GM12874 (cell line): ENCODE measurements around the gene NKAIN2.

ENCODE experiments used
- TF ChIP-seq, protein P1 (sequence below): IDR thresholded peaks from 2 replicates; pipeline ENCODE4 v1.5.1; 2011; ENCODE audit warnings: low read depth, mild to moderate bottlenecking, control low read depth, low read length, moderate library complexity; ENCODE audit not compliant: insufficient read depth

NKAIN2 gene

DNA sequence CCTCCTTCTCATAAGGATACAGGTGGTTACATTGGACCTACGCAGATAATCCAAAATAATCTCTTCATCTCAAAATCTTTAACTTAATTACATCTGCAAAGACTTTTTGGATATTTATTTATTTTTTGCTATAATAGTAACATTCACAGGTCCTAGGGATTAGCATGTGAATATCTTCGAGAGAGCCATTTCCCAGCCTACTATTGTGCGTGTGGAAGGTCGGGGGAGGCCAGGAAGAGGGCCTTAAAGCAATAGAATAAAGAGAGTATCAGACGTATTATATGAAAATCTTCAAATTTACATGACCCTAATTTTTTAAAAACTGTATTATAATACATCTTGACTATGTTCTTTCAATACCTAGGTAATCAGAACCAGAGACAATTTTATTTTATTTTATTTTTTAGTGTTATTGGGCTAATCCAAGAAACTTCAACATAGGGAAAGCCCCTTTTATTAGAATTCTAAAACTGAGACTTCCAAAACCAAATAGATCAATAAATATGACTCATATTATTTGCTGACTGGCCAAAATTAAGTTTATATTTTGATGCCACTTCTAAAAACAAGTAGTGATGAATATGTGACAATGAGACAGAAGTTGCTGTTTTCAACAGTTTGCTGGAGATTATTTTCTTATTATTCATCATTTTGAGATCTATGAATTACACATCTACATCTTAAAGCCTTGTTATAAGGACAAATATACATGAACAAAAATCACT lies 536.1 kb downstream of the NKAIN2 start:
- TF ChIP-seq, protein P1, sequence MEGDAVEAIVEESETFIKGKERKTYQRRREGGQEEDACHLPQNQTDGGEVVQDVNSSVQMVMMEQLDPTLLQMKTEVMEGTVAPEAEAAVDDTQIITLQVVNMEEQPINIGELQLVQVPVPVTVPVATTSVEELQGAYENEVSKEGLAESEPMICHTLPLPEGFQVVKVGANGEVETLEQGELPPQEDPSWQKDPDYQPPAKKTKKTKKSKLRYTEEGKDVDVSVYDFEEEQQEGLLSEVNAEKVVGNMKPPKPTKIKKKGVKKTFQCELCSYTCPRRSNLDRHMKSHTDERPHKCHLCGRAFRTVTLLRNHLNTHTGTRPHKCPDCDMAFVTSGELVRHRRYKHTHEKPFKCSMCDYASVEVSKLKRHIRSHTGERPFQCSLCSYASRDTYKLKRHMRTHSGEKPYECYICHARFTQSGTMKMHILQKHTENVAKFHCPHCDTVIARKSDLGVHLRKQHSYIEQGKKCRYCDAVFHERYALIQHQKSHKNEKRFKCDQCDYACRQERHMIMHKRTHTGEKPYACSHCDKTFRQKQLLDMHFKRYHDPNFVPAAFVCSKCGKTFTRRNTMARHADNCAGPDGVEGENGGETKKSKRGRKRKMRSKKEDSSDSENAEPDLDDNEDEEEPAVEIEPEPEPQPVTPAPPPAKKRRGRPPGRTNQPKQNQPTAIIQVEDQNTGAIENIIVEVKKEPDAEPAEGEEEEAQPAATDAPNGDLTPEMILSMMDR, result no peak

DNA sequence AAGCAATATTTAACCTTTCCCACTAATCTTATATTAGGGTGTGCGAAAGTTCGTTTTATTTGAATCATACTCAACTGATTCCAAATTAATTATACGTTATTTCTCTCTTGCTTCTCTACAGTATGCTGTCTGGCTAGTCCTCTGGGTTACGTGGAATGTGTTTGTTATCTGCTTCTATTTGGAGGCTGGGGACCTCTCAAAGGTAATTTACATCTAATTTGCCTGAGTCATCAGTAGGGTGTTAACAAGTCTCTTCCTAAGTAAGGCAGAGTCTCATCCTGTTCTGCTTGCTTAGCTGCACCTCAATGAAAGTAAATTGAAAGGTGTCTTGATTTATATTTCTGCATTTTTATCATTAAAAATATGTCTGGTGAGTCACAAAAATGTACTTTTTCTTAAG lies 551.5 kb downstream of the NKAIN2 start:
- TF ChIP-seq, protein P1, result no peak

DNA sequence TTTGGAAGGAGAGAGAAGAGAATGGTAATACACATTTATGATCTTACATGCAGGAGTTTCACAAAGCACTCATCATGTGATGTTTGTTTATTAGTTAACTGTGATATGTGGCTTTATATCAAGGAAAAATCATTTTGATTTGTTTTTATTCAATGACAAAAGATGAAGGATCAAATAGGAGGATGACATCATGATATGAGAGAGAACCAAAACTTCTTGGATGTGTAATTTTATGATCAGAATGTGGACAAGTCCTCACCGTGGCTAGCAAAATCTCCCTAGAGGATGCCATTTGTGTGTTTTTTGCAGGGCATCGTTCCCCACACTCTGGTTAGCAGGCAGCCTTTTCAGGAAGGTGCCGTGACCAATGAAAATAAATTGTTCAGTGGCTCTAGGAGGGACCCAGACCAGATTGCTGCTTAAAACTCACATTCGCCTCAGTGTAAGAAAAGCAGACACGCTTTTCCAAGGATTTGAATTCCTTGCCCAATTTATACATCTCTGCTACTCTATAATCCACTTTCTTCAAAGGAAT lies 552.7 kb downstream of the NKAIN2 start:
- TF ChIP-seq, protein P1, result no peak

DNA sequence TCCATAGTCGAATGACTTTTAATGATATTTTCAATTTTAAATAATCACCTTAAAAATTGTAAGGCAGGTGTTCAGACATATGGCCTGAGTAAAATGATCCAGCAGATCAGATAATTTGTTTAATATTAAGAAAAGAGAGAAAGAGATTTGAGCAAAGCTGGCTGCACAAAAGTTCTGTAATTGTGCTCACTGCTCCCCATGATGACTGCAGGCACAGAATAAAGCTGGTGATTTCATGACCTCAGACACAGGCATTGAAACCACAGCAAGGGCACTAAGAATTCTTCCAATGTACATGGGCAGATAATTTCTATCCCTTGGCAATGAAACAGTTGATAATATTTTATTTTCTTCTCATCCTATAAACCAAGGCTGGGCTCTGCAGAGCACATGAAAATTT lies 553.1 kb downstream of the NKAIN2 start:
- TF ChIP-seq, protein P1, result no peak

DNA sequence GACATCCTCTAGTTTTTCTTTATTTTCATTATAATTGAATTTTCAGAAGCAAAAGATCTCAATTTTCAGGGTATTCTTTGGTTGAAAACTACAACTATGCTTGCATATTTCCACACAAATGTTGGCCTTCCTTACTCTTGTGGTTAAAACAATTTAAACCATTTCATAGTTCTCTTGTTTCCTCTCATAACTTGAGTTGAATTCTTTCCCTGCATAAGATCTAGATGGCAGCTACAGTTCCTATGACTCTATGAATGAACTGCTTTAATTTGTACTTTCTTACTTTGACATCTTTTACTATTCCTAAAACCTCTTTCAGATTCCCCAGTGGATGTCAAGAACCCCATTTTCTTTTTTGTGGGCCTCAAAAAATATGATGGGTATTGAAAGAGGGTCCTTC lies 564.5 kb downstream of the NKAIN2 start:
- TF ChIP-seq, protein P1, result no peak

DNA sequence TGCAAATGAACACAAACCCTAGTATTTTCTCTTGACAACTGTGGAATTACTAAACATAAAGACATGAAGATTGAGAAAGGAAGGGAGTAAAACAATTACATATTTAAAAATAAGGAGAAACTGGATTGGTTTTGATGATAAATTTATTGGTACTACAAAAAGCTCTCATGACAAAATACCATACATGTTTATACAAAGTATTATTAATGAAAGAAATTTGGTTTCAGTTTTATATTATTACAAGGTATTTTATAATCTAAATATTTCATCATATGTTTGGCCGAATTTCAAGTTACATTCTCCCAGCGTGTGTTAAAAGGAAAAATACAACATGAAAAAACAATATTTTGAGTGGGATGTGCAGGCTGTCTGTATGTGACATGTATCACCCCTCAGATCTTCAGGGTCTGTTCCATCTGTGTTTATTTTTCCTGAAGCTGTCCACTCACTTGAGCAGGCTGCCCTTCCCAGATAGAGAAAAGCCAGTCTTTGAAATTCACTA lies 568.4 kb downstream of the NKAIN2 start:
- TF ChIP-seq, protein P1, result no peak

DNA sequence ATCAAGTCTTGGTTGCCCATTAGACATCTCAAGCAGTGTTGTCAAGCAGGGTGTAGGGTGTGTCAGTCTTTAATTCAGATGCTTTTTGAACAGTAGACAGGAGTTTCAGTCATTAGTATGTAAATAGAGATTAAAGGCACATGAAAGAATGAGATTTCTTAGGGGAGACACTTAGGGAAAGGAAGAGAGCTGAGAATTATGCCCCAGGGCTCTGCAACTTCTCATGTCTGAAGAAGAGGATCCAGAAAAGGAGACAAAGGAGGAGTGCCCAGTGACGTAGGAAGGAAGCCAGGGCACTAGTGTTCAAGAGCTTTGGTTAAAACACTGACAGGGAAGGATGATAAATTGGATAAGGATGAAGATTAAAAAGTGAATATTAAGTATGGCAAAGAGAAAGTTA lies 569.7 kb downstream of the NKAIN2 start:
- TF ChIP-seq, protein P1, result no peak
